ENCODE measurements around the gene TPRA1. TPM values are rescaled to one million over a fixed set of nuclear protein-coding genes. Genes with fewer than 3 reads are reported as not detected.
"Not testable (repeated sequence)": the region's sequence is repeated elsewhere in the genome, so short reads cannot be mapped to it uniquely, and the experiment has no call there.

Gene TPRA1
- polyA plus RNA-seq, 4 donors, result 31.3 to 45.2 (median 34.1) TPM

GRCh38 chr3:127616836-127617605 is 26.5 kb upstream of the TPRA1 start:
- no peak for DNase-seq (ENCODE audit: low read depth in 4 of 4, low spot score in 3 of 4)

- DNase-seq (ENCODE audit: low read depth in 4 of 4, low spot score in 3 of 4), result no peak
These were observed 25.2 kb upstream of the TPRA1 start for GRCh38 chr3:127615631-127616305.

GRCh38 chr3:127614928-127615589 is 24.5 kb upstream of the TPRA1 start:
- DNase-seq (ENCODE audit: low read depth in 4 of 4, low spot score in 3 of 4), result no peak

GRCh38 chr3:127613406-127613805 is 22.9 kb upstream of the TPRA1 start:
- no peak for DNase-seq (ENCODE audit: low read depth in 4 of 4, low spot score in 3 of 4)

GRCh38 chr3:127612966-127613365 is 22.4 kb upstream of the TPRA1 start:
- DNase-seq (ENCODE audit: low read depth in 4 of 4, low spot score in 3 of 4), result no peak

- no peak for DNase-seq (ENCODE audit: low read depth in 4 of 4, low spot score in 3 of 4)
These were observed 20.7 kb upstream of the TPRA1 start for GRCh38 chr3:127611251-127611650.

GRCh38 chr3:127610105-127610504 is 19.6 kb upstream of the TPRA1 start:
- no peak for DNase-seq (ENCODE audit: low read depth in 4 of 4, low spot score in 3 of 4)

GRCh38 chr3:127608362-127608718 is 17.8 kb upstream of the TPRA1 start:
- no peak for DNase-seq (ENCODE audit: low read depth in 4 of 4, low spot score in 3 of 4)

- no peak for DNase-seq (ENCODE audit: low read depth in 4 of 4, low spot score in 3 of 4)
These were observed 17.3 kb upstream of the TPRA1 start for GRCh38 chr3:127607675-127608361.

- no peak for DNase-seq (ENCODE audit: low read depth in 4 of 4, low spot score in 3 of 4)
These were observed 16.6 kb upstream of the TPRA1 start for GRCh38 chr3:127606981-127607595.

GRCh38 chr3:127606086-127606805 is 15.7 kb upstream of the TPRA1 start:
- no peak for DNase-seq (ENCODE audit: low read depth in 4 of 4, low spot score in 3 of 4)

- DNase-seq (ENCODE audit: low read depth in 4 of 4, low spot score in 3 of 4), result not testable (repeated sequence)
These were observed 15.0 kb upstream of the TPRA1 start for GRCh38 chr3:127605547-127605946.

- no peak for DNase-seq (ENCODE audit: low read depth in 4 of 4, low spot score in 3 of 4)
These were observed 14.1 kb upstream of the TPRA1 start for GRCh38 chr3:127604546-127605165.

- DNase-seq (ENCODE audit: low read depth in 4 of 4, low spot score in 3 of 4), result no peak
These were observed 13.5 kb upstream of the TPRA1 start for GRCh38 chr3:127604035-127604434.

- no peak for DNase-seq (ENCODE audit: low read depth in 4 of 4, low spot score in 3 of 4)
These were observed 10.4 kb upstream of the TPRA1 start for GRCh38 chr3:127600749-127601456.

GRCh38 chr3:127598841-127599570 is 8.5 kb upstream of the TPRA1 start:
- DNase-seq (ENCODE audit: low read depth in 4 of 4, low spot score in 3 of 4), result no peak

GRCh38 chr3:127597020-127597771 is 6.7 kb upstream of the TPRA1 start:
- no peak for DNase-seq (ENCODE audit: low read depth in 4 of 4, low spot score in 3 of 4)

GRCh38 chr3:127595303-127595702 is 4.8 kb upstream of the TPRA1 start:
- DNase-seq (ENCODE audit: low read depth in 4 of 4, low spot score in 3 of 4), result no peak

Measured in left renal pelvis (tissue), 4 donors.